Retina (tissue), 1 donor: ENCODE results near the gene AKAP10.
"Not testable (repeated sequence)": the region's sequence is repeated elsewhere in the genome, so short reads cannot be mapped to it uniquely, and the experiment has no call there.

Source experiments
- DNase-seq: peaks from one replicate; pipeline ENCODE4 v3.0.0-alpha.2; 2016

AKAP10 gene

DNA sequence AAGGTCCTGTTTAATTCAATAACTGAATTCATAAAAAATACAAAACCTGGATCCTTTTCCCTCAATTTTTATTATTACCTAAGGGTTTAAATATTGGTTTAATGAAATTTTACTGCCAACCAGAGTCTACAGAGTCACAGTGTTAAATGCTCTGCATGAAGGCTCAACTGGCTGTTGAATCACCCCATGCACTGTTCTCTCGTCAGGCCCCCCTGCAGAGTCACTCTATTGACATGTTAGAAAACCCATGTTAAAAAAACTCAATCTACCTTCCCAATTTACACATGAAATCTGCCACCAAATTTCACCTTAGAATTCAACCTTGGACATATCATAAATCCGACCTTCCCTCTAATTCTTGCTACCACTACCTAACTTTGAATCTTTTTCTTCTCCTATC lies 66.6 kb downstream of the AKAP10 start:
- no peak for DNase-seq

DNA sequence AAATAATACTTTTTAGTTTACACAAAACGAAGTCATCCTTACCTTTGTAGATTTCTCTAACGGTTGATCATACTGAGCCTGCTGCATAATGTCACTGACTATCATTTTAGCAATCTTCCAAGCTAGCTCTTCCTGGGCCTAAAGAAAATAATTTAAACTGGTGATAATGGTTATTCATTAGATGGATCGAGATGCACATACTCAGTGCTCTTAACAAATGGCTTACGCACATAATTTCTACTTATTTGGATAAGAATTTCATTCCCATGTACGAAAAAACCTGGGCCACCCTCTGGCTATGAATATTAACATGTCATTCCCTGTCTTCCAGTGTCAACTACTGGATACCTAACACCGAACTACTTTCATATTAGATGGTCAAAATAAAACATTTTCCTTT lies 68.5 kb downstream of the AKAP10 start:
- no peak for DNase-seq

DNA sequence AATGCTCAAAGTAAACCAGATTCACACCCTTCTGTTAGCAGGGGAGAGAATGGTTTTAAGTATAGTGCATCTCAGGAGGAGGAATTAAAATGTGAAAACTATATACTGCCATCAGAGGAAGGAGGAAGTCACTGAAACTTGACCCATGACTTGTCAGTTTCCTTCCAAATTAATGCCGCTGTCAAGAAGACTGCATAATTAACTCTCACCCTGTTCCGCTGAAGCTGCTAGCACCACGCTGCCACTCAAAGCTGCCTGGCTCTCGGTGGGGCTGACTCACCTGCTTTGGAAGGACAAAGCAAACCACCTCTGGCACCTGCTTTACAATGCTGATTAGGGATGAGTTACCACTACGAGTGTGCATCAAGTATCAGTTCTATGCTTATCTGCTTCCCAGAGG lies 72.1 kb downstream of the AKAP10 start:
- no peak for DNase-seq

DNA sequence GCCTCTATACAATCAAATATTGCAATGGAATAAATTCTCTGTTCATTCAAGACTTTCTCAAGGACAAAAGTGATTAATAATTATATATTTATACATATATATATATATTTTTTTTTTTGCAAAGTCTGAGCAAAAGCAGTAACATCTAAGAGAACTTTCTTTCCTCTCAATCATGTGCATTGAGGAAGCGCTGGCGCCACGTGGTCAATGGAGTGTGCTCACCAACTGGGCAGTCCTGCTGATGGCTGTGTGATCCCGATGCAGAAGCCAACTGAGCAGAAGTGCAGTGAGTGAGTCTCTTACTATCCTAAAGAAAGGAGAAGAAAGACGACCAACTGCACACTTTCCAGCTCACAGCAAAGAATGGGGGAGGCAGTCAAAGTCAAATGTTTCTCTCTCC lies 72.7 kb downstream of the AKAP10 start:
- DNase-seq: no peak

DNA sequence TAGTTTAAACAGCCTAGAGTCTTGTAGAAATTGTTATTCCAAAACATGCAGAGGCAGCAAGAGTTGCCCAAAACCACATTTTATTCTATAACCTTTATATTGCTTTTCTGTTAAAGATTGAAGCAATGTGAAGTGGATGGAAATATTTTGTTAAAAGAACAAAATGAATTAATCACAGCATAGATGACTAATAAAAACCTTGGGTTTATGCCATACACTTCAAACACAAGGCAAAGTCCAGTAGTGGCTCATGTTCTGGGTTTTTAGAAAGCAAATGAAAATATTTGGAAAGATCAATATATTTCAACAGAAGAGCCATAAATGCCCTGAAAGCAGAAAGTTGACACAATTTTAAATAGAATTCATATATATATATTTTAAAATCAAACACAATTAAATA lies 73.2 kb downstream of the AKAP10 start:
- no peak for DNase-seq

DNA sequence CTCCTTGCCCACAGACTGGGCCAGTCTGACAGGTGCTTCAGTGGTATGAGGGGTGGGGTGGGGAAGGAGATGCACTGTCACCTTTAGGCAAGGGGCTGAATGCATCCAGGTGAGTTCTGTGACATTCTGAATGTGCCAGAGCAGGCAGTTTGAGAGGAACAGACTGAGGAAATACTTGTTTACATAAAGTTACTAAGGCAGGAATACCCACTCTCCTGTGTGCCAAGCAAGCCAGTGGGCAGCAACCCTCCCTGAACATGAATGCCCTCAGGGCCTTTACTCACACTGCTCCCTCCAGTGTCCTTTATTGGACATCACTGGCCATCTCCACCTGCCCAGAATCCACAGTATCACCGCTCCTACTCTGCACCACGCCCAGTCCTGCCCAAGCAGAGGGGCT lies 76.8 kb downstream of the AKAP10 start:
- no peak for DNase-seq

DNA sequence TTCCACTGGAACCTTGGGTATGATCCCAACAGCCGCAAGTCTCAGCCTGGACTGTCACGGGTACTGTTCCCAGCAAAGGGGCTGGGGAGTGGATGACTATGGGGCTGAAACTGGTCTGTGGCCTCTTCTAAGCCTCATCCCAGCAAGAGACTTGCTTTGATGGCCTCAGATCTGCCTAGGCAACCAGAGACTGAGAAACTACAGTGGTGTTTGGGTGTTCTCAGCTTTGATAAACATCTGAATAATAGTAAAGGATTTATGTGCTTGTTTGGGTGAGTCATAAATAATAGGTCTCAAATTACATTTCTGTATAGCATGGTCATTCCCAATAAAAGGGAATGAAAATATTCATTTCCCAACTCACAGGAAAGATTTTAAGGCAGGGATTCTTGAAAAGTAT lies 79.7 kb downstream of the AKAP10 start:
- DNase-seq: no peak

DNA sequence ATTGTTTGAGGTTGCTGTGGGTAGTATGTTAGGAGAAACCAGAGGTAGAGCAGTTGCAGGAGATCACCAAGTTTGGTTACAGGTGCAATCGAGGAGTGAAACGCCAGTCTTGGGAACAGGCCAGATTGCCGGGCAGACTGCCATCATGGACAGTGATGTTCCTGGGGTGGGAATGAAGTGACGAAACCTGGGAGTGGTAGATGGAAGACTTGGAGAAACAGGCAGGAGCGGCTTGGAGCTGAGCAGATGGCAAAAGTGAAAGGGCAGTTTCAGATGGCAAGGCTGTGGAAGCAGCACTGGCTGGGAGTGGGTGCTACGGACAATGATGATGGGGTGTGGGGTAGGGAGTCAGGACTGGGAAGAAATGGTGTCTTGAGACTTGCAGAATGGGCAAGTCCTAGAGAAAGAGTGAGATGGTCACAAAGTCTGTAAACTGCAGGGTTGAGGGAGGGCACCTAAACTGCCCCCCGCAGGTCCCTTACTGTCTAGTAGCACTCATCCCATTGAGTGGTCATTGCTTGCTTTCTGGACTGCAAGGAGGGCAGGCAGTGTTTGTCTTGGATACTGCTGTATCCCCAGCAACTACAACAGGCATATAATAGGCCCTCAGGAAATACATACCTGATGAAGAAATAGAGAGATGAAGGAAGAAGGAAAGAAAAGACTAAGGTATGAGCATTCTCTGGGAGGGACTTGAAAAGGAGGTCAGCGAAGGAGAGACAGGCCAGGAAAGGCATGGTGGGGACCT lies 80.4 kb downstream of the AKAP10 start:
- no peak for DNase-seq

DNA sequence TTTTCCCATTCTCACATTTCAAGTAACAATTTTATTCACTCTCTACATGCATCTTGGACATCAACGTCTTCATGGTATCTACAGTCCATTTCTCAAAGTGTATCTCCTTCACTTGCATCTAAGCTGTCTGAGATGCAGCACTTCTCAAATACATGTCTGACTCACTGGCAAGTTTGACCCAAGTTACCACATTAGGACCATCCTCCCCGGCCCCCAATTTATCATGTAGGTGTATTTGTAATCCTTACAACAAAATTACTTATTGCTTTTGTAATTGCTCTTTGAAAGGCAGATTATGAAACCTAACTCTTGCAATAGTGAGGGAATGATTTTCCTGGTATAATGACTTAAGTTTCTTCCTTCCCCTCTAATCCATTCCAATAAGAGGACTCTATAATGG lies 80.9 kb downstream of the AKAP10 start:
- no peak for DNase-seq

DNA sequence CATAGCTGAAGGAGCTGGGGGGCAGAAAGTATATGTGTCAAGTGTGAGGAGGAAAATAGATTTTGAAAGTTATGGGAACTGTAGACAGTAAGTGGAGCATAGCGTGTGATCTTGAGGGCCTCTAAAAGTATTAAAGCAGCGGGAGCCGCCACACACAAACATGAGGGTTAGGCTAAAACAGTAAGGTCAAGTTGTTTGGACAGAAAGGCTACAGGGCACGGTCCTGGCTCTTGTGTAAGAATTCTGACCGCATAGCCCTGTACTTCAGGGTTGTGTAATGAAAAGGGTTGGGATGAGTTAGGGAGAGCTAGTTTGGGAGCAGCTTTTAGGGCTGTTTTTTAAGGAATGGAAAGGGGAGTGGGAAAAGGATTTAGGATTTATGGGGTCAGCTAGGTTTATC lies 87.1 kb downstream of the AKAP10 start:
- DNase-seq: not testable (repeated sequence)

DNA sequence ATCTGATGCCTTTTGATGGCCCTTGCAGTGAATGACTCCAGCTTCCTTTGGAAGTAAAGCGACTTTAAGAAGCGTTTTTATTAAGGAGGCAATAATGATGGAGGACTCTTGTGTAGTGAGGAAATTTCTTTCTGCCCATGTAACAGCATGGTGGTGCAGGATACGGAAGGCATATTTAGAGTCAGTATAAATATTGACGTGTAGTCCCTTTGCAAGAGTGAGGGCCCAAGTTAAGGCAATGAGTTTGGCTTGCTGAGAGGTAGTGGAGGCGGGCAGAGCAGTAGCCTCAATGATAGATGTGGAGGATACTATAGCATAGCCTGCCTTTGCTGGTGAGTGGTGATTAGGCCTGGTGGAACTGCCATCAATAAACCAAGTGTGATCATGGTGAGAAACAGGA lies 87.6 kb downstream of the AKAP10 start:
- not testable (repeated sequence) for DNase-seq

DNA sequence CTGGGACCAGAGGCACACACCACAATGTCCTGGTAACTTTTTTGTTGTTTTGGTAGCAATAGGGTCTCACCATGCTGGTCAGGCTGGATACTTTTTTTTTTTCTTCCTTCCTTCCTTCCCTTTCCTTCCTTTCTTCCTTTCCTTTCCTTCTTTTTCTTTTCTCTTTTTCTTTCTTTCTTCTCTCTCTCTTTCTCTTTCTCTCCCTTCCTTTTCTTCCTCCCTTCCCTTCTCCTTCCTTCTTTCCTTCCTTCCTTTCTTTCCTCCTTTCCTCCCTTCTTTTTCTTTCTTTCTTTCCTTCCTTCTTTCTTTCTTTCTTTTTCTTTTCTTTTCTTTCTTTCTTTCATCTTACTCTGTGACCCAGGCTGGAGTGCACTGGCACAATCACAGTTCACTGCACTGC lies 91.5 kb downstream of the AKAP10 start:
- DNase-seq: no peak

DNA sequence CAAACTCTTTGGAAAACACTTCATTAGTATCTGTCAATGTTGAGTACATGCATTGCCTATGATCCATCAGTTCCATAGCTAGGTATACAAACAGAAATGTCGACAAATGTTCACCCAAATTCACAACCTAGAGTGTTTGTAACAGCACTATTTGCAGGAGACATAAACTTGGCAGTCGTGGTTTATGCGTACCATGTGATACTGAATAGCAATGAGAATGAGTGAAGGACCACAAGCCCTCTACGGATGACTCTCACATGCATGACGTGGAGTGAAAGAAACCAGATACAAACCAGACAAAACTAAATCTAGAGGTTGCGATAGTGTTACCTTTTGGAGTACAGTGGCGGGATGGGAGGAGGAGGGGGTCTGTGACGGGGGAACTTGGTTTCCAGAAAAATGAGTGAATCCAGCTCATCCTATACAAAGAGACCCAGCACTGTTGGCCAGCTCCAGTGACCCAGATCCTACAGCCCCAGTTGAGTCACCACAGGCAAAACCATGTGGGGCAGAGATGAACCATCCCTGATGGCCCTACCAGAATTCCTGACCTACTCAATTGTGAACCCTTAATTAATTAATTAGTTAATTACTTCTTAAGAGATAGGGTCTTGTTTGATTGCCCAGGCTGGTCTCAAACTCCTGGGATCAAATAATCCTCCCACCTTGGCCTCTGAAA lies 94.0 kb downstream of the AKAP10 start:
- DNase-seq: no peak

DNA sequence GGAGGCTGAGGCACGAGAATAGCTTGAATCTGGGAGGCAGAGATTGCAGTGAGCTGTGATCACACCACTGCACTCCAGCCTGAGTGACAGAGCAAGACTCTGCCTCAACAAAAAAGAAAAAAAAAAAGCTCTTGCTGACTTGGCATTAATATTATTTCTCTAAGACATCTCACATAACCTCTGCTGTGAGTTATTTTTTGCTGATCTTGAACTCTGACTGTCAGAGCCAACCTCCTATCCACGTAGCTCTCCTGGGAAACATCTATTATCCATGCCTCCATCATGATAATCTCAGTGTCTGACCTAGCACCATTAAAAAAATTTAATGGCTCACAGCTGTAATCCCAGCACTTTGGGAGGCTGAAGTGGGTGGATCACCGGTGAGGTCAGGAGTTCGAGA lies 97.2 kb downstream of the AKAP10 start:
- no peak for DNase-seq

DNA sequence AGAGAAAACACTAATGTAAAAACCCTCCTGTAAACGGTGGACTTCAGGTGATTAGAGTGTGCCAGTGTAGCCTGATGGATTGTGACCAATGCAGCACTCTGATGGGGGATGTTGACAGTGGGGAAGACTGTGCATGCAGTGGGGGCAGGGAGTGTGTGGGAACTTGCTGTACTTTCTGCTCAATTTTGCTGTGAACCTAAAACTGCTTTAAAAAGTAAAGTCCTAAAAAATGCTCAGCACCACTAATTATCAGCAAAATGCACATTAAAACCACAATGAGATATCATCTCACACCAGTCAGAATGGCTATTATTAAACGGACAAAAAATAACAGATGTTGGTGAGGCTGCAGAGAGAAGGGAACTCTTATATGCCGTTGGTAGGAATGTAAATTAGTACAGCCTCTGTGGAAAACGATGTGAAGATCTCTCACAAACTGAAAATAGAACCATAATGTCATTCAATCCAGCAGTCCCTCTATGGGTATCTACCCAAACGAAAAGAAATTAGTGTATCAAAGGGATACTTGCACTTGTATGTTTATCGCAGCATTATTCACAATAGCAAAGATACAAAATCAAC lies 100.2 kb downstream of the AKAP10 start:
- DNase-seq: no peak

DNA sequence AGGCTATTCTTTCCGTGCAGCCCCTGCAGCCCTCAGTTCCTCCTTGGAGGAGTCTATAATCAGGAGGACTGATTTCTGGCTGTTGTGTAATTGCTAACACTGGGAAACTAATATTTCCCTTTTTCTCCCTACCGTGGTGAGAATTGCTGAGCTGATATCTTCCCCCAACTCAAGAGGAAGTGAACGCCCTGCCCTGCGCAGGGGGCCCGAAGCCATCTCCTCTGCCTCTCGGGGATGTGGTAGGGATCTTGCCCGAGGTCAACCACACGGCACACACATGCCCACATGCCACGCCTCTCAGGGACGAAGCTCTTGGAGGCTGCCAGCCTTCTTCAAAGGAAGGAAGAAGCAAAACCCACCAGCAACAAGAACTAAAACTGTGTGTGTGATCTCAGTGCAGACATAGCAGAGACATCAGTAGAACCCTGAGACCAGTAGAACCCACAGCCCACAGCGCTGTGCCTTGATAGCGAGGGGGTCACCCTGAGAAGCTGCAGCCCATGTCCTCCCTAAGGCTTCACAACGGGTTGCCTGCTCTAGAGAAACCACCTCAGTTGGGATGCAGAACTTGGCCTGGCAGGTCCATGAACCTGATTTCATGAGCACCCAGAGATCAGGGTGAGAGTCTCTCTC lies 101.0 kb downstream of the AKAP10 start:
- no peak for DNase-seq

DNA sequence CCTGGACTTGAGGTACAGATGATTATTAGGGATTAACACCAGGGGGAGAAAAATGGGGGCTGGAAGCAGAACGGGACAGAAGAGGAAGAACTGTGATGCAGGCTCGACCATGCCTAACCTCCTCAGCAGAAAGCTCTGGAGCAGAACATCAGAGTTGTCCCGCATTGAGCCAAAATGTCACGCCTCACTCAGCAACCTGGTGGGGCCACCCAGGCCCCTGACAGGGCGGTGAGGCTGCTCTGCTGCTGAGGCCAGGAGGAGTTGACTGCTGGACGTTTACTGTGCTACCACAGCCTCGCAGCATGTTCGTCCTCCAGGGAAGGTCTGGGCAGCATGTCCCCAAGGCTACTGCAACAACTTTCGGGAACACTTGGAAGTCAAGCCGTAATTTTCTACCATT lies 103.4 kb downstream of the AKAP10 start:
- no peak for DNase-seq

DNA sequence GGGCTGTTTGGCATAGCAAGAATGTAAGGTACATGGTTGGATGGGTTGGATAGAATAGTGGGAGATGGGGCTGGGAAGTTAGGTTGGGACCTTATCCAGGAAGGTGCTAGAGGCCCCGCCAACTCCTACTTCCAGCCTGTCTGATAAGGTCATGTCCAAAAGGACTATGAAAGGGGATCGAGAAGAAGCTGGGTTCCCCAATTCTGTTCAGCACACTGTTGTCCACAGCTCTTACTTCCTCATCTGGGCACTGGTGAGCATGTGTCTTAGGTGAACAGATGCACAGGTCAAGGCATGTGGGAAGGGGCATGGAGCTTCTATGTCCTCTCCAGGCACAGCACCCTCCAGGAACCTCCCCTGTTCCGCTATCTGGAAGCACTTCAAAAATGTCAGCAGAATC lies 104.3 kb downstream of the AKAP10 start:
- DNase-seq: no peak

DNA sequence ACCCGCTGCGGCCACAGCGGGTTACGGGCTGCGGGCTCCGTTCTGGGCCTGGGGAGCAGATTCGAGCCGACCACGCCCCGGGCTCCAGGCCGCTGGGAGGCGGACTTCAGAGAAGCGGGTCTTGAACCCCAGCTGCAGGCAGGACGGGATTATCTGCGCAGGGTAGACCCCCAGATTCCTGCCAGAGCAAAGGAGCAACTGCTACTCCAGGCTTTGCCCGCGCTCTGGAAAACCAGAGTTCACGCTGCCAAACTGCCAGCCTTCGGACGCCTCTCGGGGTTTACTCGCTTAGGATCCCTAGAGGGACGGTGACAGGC lies 109.6 kb downstream of the AKAP10 start:
- DNase-seq: peak; percentile 92

DNA sequence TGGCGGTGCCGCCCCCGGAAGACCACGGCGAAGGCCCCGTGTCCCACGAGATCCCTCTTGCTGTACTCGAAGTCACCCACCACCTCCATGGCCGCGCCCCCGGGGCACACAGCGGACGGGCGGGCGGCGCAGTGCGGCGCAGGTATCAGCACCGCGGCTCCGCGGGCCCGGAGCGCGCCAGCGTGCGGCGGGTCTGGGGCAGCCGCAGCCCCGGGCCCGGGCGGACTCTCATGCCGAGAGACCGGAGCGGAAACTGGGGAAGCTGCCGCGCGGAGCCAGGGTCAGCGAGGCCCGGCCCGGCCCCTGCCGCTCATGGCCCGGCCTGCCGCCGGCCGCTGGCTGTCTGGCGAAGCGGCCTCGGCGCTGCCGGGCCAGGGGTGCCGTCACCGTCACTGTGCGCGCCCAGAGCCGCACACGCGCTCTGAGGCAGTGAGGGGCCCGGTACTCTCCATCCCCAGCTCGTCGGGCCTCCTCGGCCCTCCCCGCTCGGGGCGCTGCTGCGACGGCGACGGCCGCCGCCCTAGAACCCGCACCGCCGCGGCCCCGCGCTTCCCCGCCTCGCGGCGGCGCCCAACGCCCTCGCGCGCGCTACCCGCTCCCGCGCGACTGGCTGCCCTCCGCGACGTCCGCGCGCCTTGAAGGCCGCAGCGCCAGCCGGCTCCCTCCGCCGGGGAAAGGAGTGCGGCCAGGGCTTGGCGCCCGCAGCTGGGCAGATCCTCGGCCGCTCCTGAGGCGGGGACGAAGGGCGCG lies 110.1 kb downstream of the AKAP10 start, which contains the start of gene ULK2:
TSS of gene ULK2 (minus strand) at position 608 of the 750 bp plus-strand sequence. CDS start at position 89, 519 bp downstream.
- DNase-seq: no peak

DNA sequence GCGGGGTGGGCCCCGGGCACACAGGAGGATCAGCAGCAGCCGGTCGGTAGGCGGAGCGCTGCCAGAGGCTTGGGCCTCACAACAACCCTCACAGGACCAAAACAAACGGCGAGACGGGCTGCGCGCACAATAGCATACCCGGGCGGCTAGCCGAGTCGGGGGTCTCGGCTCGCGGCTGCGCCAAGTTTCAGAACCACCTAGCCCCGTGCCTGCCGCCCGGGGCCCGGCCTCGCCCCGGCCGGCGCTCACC lies 110.6 kb downstream of the AKAP10 start:
- DNase-seq: peak; percentile 93

DNA sequence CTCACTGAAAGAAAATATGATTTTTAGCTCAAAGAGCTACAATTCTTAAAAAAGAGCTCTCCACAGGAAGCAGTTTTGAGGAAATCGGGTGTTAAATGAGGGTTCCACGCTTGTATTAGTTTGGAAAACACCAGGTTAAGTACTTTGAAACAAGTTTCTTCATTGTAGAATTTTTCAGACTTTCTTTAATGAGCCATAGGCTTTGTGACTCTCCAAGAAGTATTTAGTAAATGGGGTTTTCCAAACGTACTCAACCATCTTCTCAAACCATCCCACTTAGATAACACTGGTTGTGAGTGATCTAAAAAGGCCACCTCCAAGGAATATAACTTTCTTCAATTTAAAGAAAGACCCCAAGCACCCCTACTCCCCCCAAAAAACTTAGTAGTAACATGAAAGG lies 112.6 kb downstream of the AKAP10 start:
- DNase-seq: no peak

DNA sequence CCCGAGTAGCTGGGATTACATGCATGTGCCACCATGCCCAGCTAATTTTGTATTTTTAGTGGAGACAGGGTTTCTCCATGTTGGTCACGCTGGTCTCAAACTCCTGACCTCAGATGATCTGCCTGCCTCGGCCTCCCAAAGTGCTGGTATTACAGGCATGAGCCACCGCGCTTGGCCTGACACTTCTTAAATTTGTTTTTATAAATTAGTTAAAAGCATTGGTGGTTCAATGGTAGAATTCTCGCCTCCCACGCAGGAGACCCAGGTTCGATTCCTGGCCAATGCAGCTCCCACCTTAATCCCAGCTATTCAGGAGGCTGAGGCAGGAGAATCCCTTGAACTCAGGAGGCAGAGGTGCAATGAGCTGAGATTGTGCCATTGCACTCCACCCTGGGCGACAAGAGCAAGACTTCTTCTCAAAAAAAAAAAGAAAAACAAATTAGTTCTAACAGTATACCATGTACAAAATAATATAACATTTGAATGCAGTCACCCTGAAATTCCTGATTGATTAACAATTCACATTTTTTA lies 116.9 kb downstream of the AKAP10 start:
- not testable (repeated sequence) for DNase-seq
